GM23248 (cell line): ENCODE data around the gene AKT2.

ENCODE experiments used
- EZH2 ChIP-seq: fragments of 200-600 bp; sonication (generic); IDR thresholded peaks from 2 replicates; pipeline ENCODE4 v1.6.1; 2018; ENCODE audit warnings: antibody characterized with exemption, mild to moderate bottlenecking; ENCODE audit not compliant: insufficient read depth, poor library complexity, severe bottlenecking
- EZH2phosphoT487 ChIP-seq: fragments of 200-600 bp; sonication (generic); IDR thresholded peaks from 2 replicates; pipeline ENCODE4 v1.6.1; 2018; ENCODE audit warnings: antibody characterized with exemption, moderate library complexity, mild to moderate bottlenecking, low read depth; ENCODE audit not compliant: insufficient read depth

GRCh38 chr19:40303765-40304164, 18.6 kb upstream of the AKT2 start:
- no peak for TF ChIP-seq EZH2
- TF ChIP-seq EZH2phosphoT487: no peak
